Calu3 (cell line): ENCODE data around the gene PLEKHG3. TPM values are rescaled to one million over a fixed set of nuclear protein-coding genes. Genes with fewer than 3 reads are reported as not detected.

Experiments used
- BruUV-seq: library from RNA; stranded (reverse); fragments of 400-500 nt; replicated peaks from 2 replicates; lab custom pipeline; 2021; lab: Mats Ljungman, UMichigan
- CTCF ChIA-PET: fragments of 300-600 bp; sonication (Branson Sonifier 250); formaldehyde crosslinking; loops from one replicate; lab custom pipeline; 2022; ENCODE audit warnings: antibody characterized with exemption; lab: Charles Lee
- DNase-seq: peaks from one replicate; pipeline ENCODE4 v3.0.0; 2022
- H3K27ac Mint-ChIP-seq: one replicate; pipeline ENCODE4 v1.8.0; 2022; ENCODE audit warnings: mixed read lengths; ENCODE audit not compliant: unreplicated experiment
- H3K27me3 Mint-ChIP-seq: one replicate; pipeline ENCODE4 v1.8.0; 2022; ENCODE audit warnings: mixed read lengths; ENCODE audit not compliant: unreplicated experiment
- H3K36me3 Mint-ChIP-seq: one replicate; pipeline ENCODE4 v1.8.0; 2022; ENCODE audit warnings: mild to moderate bottlenecking, moderate library complexity, mixed read lengths; ENCODE audit not compliant: insufficient read depth, unreplicated experiment
- H3K4me1 Mint-ChIP-seq: one replicate; pipeline ENCODE4 v1.8.0; 2022; ENCODE audit warnings: mild to moderate bottlenecking, low read depth, mixed read lengths; ENCODE audit not compliant: unreplicated experiment
- H3K4me3 Mint-ChIP-seq: one replicate; pipeline ENCODE4 v1.8.0; 2022; ENCODE audit warnings: mild to moderate bottlenecking, low read depth, moderate library complexity, mixed read lengths; ENCODE audit not compliant: unreplicated experiment
- H3K9me3 Mint-ChIP-seq: one replicate; pipeline ENCODE4 v1.8.0; 2022; ENCODE audit warnings: low read depth, mixed read lengths; ENCODE audit not compliant: unreplicated experiment
- CTCF ChIP-seq: fragments of 200-600 bp; IDR thresholded peaks from one replicate; pipeline ENCODE4 v1.8.0; 2022; ENCODE audit warnings: antibody characterized with exemption; ENCODE audit not compliant: unreplicated experiment
- intact Hi-C: fragments of 100-400 bp; cut with micrococcal nuclease; formaldehyde crosslinking; loops from one replicate; pipeline ENCODE4 v1.10.0; 2022; ENCODE audit not compliant: unreplicated experiment
- total RNA-seq: library from RNA; stranded (reverse); gene quantifications from 2 replicates; pipeline ENCODE4 v1.2.3, GENCODE V29; 2022

PLEKHG3 gene
- total RNA-seq, 1 experiment from 2014 or later = 39.0 TPM

- H3K36me3 Mint-ChIP-seq = no peaks in the 10 kb centered on the region
- no peak for DNase-seq
- intact Hi-C loops = no loop called here
- H3K27me3 Mint-ChIP-seq = peaks cover 64% of the 10 kb centered on the region
- TF ChIP-seq CTCF = no peak
- no TSS peak for BruUV-seq
- H3K9me3 Mint-ChIP-seq = no peaks in the 10 kb centered on the region
- no peaks in the 10 kb centered on the region for H3K4me1 Mint-ChIP-seq
- no peak overlapping the region for H3K27ac Mint-ChIP-seq
- CTCF ChIA-PET = no interaction called here
- no peak overlapping the region for H3K4me3 Mint-ChIP-seq
Measured at GRCh38 chr14:64777461-64777860, 73.2 kb downstream of the PLEKHG3 start.

GRCh38 chr14:64778104-64778754 lies 74.0 kb downstream of the PLEKHG3 start:
- H3K9me3 Mint-ChIP-seq = no peaks in the 10 kb centered on the region
- no peaks in the 10 kb centered on the region for H3K4me1 Mint-ChIP-seq
- H3K27ac Mint-ChIP-seq = no peak overlapping the region
- no TSS peak for BruUV-seq
- CTCF ChIA-PET = no interaction called here
- H3K27me3 Mint-ChIP-seq = peaks cover 67% of the 10 kb centered on the region
- no peak for TF ChIP-seq CTCF
- no peak overlapping the region for H3K4me3 Mint-ChIP-seq
- no peak for DNase-seq
- no peaks in the 10 kb centered on the region for H3K36me3 Mint-ChIP-seq
- intact Hi-C loops = no loop called here

DNA sequence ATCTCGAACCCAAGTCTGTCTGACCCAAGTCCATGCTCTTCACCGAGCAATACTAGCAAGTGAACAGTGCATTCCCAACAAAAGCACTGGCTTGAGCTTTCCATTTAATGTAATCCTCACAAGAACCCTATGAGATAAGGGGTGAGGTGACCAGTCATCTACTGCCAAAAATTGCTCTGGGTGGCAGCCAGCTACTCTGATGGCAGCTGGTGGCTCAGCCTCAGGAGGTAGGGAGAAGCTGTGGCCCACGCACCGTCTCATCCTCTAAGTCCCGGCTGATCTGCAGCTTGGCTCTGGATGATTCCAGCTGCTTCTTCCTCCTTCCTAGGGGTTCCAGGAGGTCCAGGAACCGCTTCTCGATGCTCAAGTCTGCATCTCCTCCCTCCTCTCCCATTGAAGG lies 75.2 kb downstream of the PLEKHG3 start:
- H3K4me3 Mint-ChIP-seq = no peak overlapping the region
- CTCF ChIA-PET = no interaction called here
- no peak for TF ChIP-seq CTCF
- intact Hi-C loops = no loop called here
- no peak for DNase-seq
- no peak overlapping the region for H3K27ac Mint-ChIP-seq
- peaks cover 62% of the 10 kb centered on the region for H3K27me3 Mint-ChIP-seq
- no peaks in the 10 kb centered on the region for H3K9me3 Mint-ChIP-seq
- no peaks in the 10 kb centered on the region for H3K36me3 Mint-ChIP-seq
- BruUV-seq = no TSS peak
- H3K4me1 Mint-ChIP-seq = no peaks in the 10 kb centered on the region

DNA sequence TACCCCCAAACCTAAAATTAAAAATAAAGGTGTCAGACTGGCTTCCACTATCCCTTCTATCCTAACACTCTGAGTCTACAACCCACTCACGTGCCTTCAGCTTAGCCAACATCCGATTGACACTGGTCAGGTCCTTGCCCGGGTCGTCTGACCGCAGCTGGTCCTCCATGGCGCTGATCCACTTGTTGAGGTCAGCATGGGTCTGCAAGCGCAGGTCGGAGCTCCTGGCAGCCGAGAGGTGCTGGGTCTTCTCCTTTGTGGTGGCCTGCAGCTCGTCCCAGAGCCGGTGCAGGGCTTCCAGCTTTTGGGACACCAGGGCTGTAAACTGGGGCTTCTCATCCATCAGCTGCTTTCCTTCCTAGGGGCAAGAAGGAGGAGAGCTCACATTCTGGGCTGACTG lies 78.0 kb downstream of the PLEKHG3 start:
- Mint-ChIP-seq H3K9me3 (no peaks in the 10 kb centered on the region), H3K4me3 (no peak overlapping the region), H3K27ac (no peak overlapping the region), H3K4me1 (no peaks in the 10 kb centered on the region), H3K36me3 (no peaks in the 10 kb centered on the region), H3K27me3 (peaks cover 45% of the 10 kb centered on the region)
- BruUV-seq = no TSS peak
- no peak for DNase-seq
- TF ChIP-seq CTCF = no peak
- CTCF ChIA-PET = no interaction called here
- intact Hi-C loops = no loop called here
